Left kidney (tissue), 2 donors: Measurements from ENCODE around the gene ALS2. TPM values are rescaled to one million over a fixed set of nuclear protein-coding genes. Genes with fewer than 3 reads are reported as not detected.
"Not testable (repeated sequence)": the region's sequence is repeated elsewhere in the genome, so short reads cannot be mapped to it uniquely, and the experiment has no call there.

Experiments
- DNase-seq: peaks from one replicate; pipeline ENCODE4 v3.0.0-alpha.2; 2013
- polyA plus RNA-seq: library from polyadenylated mRNA; unstranded; fragments of 120-200 nt; gene quantifications from one replicate; pipeline ENCODE4 v1.2.1, GENCODE V29; 2013; ENCODE audit not compliant: insufficient read length

Gene ALS2
- polyA plus RNA-seq, 1 donor = 38.5 TPM

DNA sequence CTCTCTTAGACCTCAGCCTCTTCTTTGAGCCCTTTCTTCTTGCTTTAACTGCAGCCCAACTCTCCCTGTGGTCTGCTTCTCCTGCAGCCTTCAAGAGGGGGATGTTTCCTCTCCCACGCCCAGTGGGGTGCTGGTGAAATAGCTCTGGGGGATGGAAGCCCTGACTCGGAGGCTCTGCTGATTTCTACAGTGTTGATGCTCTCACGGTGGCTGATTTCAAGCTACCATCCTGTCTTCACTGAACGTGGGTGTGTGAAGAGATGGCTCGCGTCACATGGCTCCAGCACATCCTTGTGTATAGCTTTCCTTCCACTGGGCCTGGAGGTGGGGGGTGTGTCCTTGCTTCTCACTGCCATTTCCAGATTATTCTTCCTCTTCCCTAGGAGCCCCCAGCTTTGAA lies 102.3 kb downstream of the ALS2 start:
- no peak for DNase-seq

DNA sequence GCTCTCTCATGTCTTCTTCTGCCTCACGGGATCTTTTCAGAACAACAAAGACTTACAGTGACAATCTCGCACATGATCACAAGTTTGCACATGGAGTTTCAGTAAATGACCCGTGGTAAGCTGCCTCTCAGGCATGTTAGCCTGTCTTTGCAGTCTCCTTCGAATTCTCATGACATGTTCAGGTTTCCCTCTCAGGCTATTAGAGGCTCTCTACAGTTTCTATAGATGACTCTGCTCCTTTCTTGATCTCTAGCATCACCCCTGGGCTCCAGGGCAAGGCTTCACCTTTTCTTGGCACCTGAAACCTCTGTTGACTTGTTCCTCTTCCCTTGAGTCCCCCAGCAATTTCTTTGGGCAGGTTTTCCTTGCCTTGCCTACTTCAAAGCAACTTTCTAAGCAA lies 105.3 kb downstream of the ALS2 start:
- no peak for DNase-seq

- no peak for DNase-seq
Measured at GRCh38 chr2:201674794-201675193, 105.9 kb downstream of the ALS2 start.

- DNase-seq = no peak
Measured at GRCh38 chr2:201674298-201674697, 106.4 kb downstream of the ALS2 start.

GRCh38 chr2:201673546-201673945 lies 107.2 kb downstream of the ALS2 start:
- no peak for DNase-seq

DNA sequence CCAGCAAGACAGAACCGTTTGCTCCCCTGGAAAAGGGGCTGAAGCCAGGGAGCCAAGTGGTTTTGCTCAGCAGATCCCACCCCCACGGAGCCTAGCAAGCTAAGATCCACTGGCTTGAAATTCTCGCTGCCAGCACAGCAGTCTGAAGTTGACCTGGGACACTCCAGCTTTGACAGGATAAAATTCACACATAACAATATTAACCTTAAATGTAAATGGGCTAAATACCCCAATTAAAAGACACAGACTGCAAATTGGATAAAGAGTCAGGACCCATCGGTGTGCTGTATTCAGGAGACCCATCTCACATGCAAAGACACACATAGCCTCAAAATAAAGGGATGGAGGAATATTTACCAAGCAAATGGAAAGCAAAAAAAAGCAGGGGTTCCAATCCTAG lies 109.5 kb downstream of the ALS2 start:
- DNase-seq = not testable (repeated sequence)

- no peak for DNase-seq
Measured at GRCh38 chr2:201669865-201670264, 110.9 kb downstream of the ALS2 start.

- no peak for DNase-seq
Measured at GRCh38 chr2:201668402-201668910, 112.3 kb downstream of the ALS2 start.

GRCh38 chr2:201664334-201664733 lies 116.4 kb downstream of the ALS2 start:
- DNase-seq = no peak

GRCh38 chr2:201661366-201661765 lies 119.4 kb downstream of the ALS2 start:
- no peak for DNase-seq

- DNase-seq = no peak
Measured at GRCh38 chr2:201660293-201660895, 120.3 kb downstream of the ALS2 start.

GRCh38 chr2:201656740-201657139 lies 124.0 kb downstream of the ALS2 start:
- DNase-seq = no peak

DNA sequence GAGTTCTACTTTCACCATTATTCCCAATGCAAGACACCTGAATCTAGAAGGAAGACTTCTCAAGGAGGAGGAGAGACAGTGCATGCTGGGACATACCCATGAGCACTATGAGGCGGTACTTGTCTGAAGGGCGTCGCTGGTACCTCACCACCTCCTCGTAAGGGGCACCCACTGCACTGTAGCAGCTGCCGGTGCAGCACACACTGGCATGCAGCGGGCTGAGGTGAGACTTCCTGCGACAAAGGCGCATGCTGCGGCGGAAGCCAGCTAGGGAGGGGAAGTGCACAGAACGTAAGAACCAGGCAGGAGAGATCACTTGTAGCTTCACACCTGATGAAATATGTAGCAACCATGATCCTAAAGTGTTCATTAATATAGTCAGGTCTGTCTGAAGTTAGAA lies 124.6 kb downstream of the ALS2 start:
- DNase-seq = no peak

DNA sequence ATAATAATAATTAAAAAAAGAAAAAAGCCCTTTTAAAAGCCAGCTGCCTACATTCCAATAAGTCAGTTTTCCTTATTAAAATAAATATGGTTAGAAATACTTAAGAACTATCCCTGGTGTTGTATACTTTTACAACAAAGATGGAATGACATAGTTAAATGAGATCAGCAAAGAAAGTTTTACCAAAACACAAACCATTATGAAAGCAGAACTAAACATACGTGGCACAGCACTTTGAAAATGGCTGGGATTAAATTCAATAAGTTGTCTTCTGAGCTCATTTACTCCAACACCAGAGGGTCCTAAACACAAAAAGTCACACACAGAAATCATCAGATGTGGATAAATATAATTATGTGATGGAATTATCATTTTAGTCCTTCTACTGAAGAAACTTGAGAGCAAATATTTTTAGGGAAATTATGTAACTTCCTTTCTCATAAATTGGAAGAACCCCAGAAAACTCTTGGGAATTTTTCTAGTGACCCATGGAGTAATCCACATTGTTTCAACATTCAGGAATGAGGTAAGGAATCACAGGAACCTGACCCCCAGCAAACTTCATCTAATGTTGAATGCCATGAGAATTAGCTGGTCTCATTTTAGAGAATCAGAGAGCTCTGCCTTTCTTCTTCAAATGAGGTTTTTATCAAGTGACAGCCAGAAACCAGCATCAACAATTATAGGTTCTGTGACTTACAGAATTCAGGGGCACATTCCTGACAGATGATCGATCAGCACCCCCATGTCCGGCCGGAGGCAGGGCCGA lies 125.9 kb downstream of the ALS2 start:
- DNase-seq = no peak

GRCh38 chr2:201653221-201653620 lies 127.5 kb downstream of the ALS2 start:
- DNase-seq = no peak

Other genes starting within 250 kb of the ALS2 start
- 70.4 TPM for gene TMEM237, start 137.4 kb downstream of the ALS2 start, polyA plus RNA-seq
- 0.47 TPM for gene MPP4, start 82.3 kb downstream of the ALS2 start, polyA plus RNA-seq
- 1.4 TPM for gene CDK15, start 25.6 kb upstream of the ALS2 start, polyA plus RNA-seq